HepG2 (cell line): ENCODE measurements around the gene CIAO2A. TPM values are rescaled to one million over a fixed set of nuclear protein-coding genes. Genes with fewer than 3 reads are reported as not detected.

Source experiments
- ARHGAP35 ChIP-seq: sonication (generic); formaldehyde crosslinking; IDR thresholded peaks from 2 replicates; pipeline ENCODE4 v1.9.0; 2022; ENCODE audit warnings: mild to moderate bottlenecking, inconsistent platforms, moderate library complexity, missing genetic modification reagents, borderline replicate concordance
- ARNT2 ChIP-seq: sonication (generic); formaldehyde crosslinking; IDR thresholded peaks from 2 replicates; pipeline ENCODE4 v1.8.0; 2022; ENCODE audit warnings: mild to moderate bottlenecking, low read depth, missing genetic modification reagents, moderate library complexity
- CBX5 ChIP-seq: sonication (generic); formaldehyde crosslinking; IDR thresholded peaks from 2 replicates; pipeline ENCODE4 v1.4.0; 2020; ENCODE audit warnings: missing genetic modification reagents, borderline replicate concordance
- CTCF ChIP-seq: sonication (generic); formaldehyde crosslinking; IDR thresholded peaks from 2 replicates; pipeline ENCODE4 v1.5.0; 2020; ENCODE audit warnings: mild to moderate bottlenecking, missing genetic modification reagents, moderate library complexity
- ESRRA ChIP-seq: sonication (generic); formaldehyde crosslinking; IDR thresholded peaks from 2 replicates; pipeline ENCODE4 v1.5.1; 2020; ENCODE audit warnings: mild to moderate bottlenecking, low read depth, missing genetic modification reagents
- GATAD1 ChIP-seq: IDR thresholded peaks from 2 replicates; pipeline ENCODE4 v1.6.1; 2016; ENCODE audit warnings: missing genetic modification reagents, missing compliant biosample characterization
- KMT2A ChIP-seq: sonication (generic); formaldehyde crosslinking; IDR thresholded peaks from 2 replicates; pipeline ENCODE4 v1.4.0; 2020; ENCODE audit warnings: missing genetic modification reagents
- MXI1 ChIP-seq: IDR thresholded peaks from 3 replicates; pipeline ENCODE4 v1.6.1; 2012; ENCODE audit warnings: low read depth, low read length, inconsistent platforms, borderline replicate concordance
- PATZ1 ChIP-seq: sonication (generic); formaldehyde crosslinking; IDR thresholded peaks from 2 replicates; pipeline ENCODE4 v1.4.0; 2020; ENCODE audit warnings: missing genetic modification reagents
- RAD51 ChIP-seq: fragments of 450-650 bp; IDR thresholded peaks from 2 replicates; pipeline ENCODE4 v1.6.1; 2016; ENCODE audit warnings: borderline replicate concordance
- SMAD3 ChIP-seq: sonication (generic); formaldehyde crosslinking; IDR thresholded peaks from 2 replicates; pipeline ENCODE4 v1.4.0; 2020; ENCODE audit warnings: missing genetic modification reagents
- SOX13 ChIP-seq, 3 experiments: fragments of 450-650 bp in 1 of 3; sonication (generic) in 1 of 3; formaldehyde crosslinking in 1 of 3; IDR thresholded peaks in 2 of 3; conservative IDR thresholded peaks in 1 of 3; 2 replicates each; pipeline versions ENCODE4 v1.5.0 to v1.6.1; 2016 to 2020; ENCODE audit warnings: antibody characterized with exemption in 1 of 3, mild to moderate bottlenecking in 1 of 3, missing compliant biosample characterization in 1 of 3, missing genetic modification reagents in 1 of 3, moderate library complexity in 1 of 3
- XRCC5 ChIP-seq: fragments of 200-400 bp; formaldehyde crosslinking; optimal IDR thresholded peaks from 2 replicates; pipeline ENCODE3; 2017; ENCODE audit warnings: mild to moderate bottlenecking, low read length
- ZBTB7B ChIP-seq: sonication (generic); formaldehyde crosslinking; IDR thresholded peaks from 2 replicates; pipeline ENCODE4 v1.4.0; 2020; ENCODE audit warnings: missing genetic modification reagents
- ZNF607 ChIP-seq: sonication (generic); formaldehyde crosslinking; IDR thresholded peaks from 2 replicates; pipeline ENCODE4 v1.5.1; 2020; ENCODE audit warnings: missing genetic modification reagents, mild to moderate bottlenecking, borderline replicate concordance
- ZNF687 ChIP-seq: sonication (generic); formaldehyde crosslinking; IDR thresholded peaks from 2 replicates; pipeline ENCODE4 v1.5.1; 2020; ENCODE audit warnings: mild to moderate bottlenecking, missing genetic modification reagents, moderate library complexity
- polyA plus RNA-seq, 8 experiments: library from polyadenylated mRNA; depleted of rRNA in 3 of 8; stranded (reverse) in 7 of 8; unstranded in 1 of 8; fragments of >200 nt; fragmentation: Illumina TruSeq in 4 of 8; extraction: Trizol in 4 of 8; gene quantifications; 2 replicates each; pipeline versions ENCODE4 v1.2.1 to v1.2.3, GENCODE V29; 2011 to 2016; ENCODE audit warnings: low read depth in 4 of 8, missing spikeins in 1 of 8, mixed read lengths in 1 of 8; ENCODE audit not compliant: insufficient read depth in 1 of 8
- total RNA-seq, 5 experiments: library from RNA; depleted of rRNA; stranded (reverse); fragments of >200 nt; fragmentation: Illumina TruSeq; extraction: Trizol; gene quantifications; 2 replicates each; pipeline ENCODE4 v1.2.3, GENCODE V29; 2016; ENCODE audit warnings: low read depth in 1 of 5
- TF ChIP-seq, protein P1 (sequence below): sonication (generic); formaldehyde crosslinking; IDR thresholded peaks from 2 replicates; pipeline ENCODE4 v1.8.1; 2023; ENCODE audit warnings: mild to moderate bottlenecking, missing genetic modification reagents

The CIAO2A gene
- total and polyA plus RNA-seq, 2 of the 13 experiments (the other 11 are each of a cell fraction or from before 2014, with no cell fraction given), result 83.0 to 100 TPM

DNA sequence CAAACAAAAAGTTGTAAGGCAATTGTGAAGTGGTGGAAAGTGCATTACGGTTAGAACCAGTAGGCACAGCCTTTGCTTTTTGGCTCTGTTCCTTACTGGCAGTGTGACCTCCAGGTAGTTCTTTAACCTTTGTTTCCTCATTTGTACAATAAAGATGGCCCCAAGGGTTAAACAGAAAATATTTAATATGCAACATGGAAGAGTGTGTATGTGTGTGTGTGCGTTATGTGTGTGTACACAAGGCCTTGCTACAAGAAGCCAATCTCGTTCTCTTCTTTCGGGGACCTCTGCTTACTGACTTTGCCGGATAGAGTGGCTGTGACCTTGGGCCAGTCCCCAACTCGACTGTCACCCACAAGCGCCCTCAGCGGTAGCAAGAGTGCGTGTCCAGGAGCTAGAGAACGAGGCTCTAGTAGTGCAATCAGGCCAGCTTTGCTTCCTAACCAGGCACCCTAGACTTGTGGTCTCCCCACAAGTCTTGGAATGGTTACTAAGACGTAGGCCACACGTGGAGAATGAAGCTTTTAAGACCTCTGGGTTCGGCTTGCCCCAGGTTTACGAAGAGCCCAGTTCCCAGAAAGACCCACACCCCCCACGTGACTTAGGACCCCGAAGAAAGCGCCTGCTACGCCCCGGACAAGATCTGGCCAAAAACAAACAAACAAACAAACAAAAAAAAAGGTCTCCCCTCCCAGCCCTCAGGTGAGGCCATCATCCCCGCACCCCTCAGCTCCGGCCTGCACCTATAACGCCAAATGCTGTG, 593 bp downstream of the CIAO2A start (continued):
- TF ChIP-seq ZNF687 (CRISPR knock-in tag) (no peak; the same call in 1 of the 2 replicates), GATAD1 (CRISPR knock-in tag) (peak; percentile 47; the same call in 1 of the 2 replicates), MXI1 (0 out of 3 replicates have a peak, but pooled peaks have one; percentile 17), CBX5 (CRISPR knock-in tag) (peak; percentile 59; the same call in 1 of the 2 replicates), SMAD3 (CRISPR knock-in tag) (no peak), ARNT2 (CRISPR knock-in tag) (0 out of 2 replicates have a peak, but pooled peaks have one; percentile 25), CTCF (CRISPR knock-in tag) (peak; percentile 60), KMT2A (CRISPR knock-in tag) (no peak; the same call in 1 of the 2 replicates), ZBTB7B (0 out of 2 replicates have a peak, but pooled peaks have one; percentile 21), SOX13 (IDR thresholded peaks at IDR 0.05) (no peak), SOX13 (CRISPR knock-in tag; conservative IDR thresholded peaks at IDR 0.05 in 1 of 2, IDR thresholded peaks at IDR 0.05 in 1 of 2) (peak in 1 of 2 experiments; percentile 16; a peak in 1 of 4 replicates), ESRRA (peak; percentile 72; the same call in 1 of the 2 replicates), PATZ1 (CRISPR knock-in tag) (0 out of 2 replicates have a peak, but pooled peaks have one; percentile 38), ARHGAP35 (CRISPR knock-in tag) (0 out of 2 replicates have a peak, but pooled peaks have one; percentile 17), RAD51 (peak; percentile 40; the same call in 1 of the 2 replicates), XRCC5 (peak; percentile 3), ZNF607 (CRISPR knock-in tag) (peak; percentile 60; the same call in 1 of the 2 replicates)
- TF ChIP-seq, protein P1, sequence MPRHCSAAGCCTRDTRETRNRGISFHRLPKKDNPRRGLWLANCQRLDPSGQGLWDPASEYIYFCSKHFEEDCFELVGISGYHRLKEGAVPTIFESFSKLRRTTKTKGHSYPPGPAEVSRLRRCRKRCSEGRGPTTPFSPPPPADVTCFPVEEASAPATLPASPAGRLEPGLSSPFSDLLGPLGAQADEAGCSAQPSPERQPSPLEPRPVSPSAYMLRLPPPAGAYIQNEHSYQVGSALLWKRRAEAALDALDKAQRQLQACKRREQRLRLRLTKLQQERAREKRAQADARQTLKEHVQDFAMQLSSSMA (CRISPR knock-in tag), result 0 out of 2 replicates have a peak, but pooled peaks have one; percentile 19
